Measurements from ENCODE around the gene KRT10. TPM values are rescaled to one million over a fixed set of nuclear protein-coding genes. Genes with fewer than 3 reads are reported as not detected.

Gene KRT10
- total RNA-seq, 1 experiment from 2014 or later = 24.8 TPM

GRCh38 chr17:40794466-40794865, 27.9 kb downstream of the KRT10 start:
- no peaks in the 10 kb centered on the region for H3K9me3 ChIP-seq (ENCODE audit: low read length)
- H3K27me3 ChIP-seq (ENCODE audit: low read length) = no peaks in the 10 kb centered on the region
- ChIA-PET POLR2A (ENCODE audit: unreplicated experiment) (no interaction called here), CTCF (no interaction called here)
- H3K79me2 ChIP-seq (ENCODE audit: low read length) = no peaks in the 10 kb centered on the region
- ATAC-seq (no peak), DNase-seq (no peak)
- no peaks in the 10 kb centered on the region for H4K20me1 ChIP-seq (ENCODE audit: low read length)
- no peaks in the 10 kb centered on the region for H3K4me1 ChIP-seq (ENCODE audit: insufficient read depth, low read length)
- H3K4me3 ChIP-seq (ENCODE audit: low read length) = no peak overlapping the region
- H3K27ac ChIP-seq (ENCODE audit: low read length) = no peak overlapping the region
- no peaks in the 10 kb centered on the region for H3K9me2 ChIP-seq (replicated peaks; ENCODE audit: low read length)
- no TSS peak for BruUV-seq (replicated peaks)
- H3K9ac ChIP-seq (ENCODE audit: low read length) = no peak overlapping the region
- H2AFZ ChIP-seq (ENCODE audit: low read length) = no peak overlapping the region
- H3K4me2 ChIP-seq (ENCODE audit: low read length) = no peak overlapping the region
- intact Hi-C loops (cut with micrococcal nuclease) = no loop called here
- no peaks in the 10 kb centered on the region for H3K36me3 ChIP-seq (ENCODE audit: low read depth, low read length)
- H3F3A ChIP-seq (ENCODE audit: low read length, unreplicated experiment) = no peaks in the 10 kb centered on the region
- TF ChIP-seq EZH2phosphoT487 (IDR thresholded peaks at IDR 0.05; ENCODE audit: borderline replicate concordance, low read length) (no peak), CTCF (conservative IDR thresholded peaks at IDR 0.05; ENCODE audit: low read depth, low read length) (no peak), EZH2 (IDR thresholded peaks at IDR 0.05; ENCODE audit: low read length, unreplicated experiment) (no peak)

GRCh38 chr17:40793832-40794231, 28.6 kb downstream of the KRT10 start:
- Histone ChIP-seq H3K27ac (ENCODE audit: low read length) (no peak overlapping the region), H3K27me3 (ENCODE audit: low read length) (no peaks in the 10 kb centered on the region), H3K9ac (ENCODE audit: low read length) (no peak overlapping the region), H3K4me1 (ENCODE audit: insufficient read depth, low read length) (no peaks in the 10 kb centered on the region), H2AFZ (ENCODE audit: low read length) (no peak overlapping the region), H3K79me2 (ENCODE audit: low read length) (no peaks in the 10 kb centered on the region), H3K9me3 (ENCODE audit: low read length) (no peaks in the 10 kb centered on the region), H3K9me2 (replicated peaks; ENCODE audit: low read length) (no peaks in the 10 kb centered on the region), H3K4me3 (ENCODE audit: low read length) (no peak overlapping the region), H3K36me3 (ENCODE audit: low read depth, low read length) (no peaks in the 10 kb centered on the region), H3F3A (ENCODE audit: low read length, unreplicated experiment) (no peaks in the 10 kb centered on the region), H4K20me1 (ENCODE audit: low read length) (no peaks in the 10 kb centered on the region), H3K4me2 (ENCODE audit: low read length) (no peak overlapping the region)
- no peak for DNase-seq
- intact Hi-C loops (cut with micrococcal nuclease) = no loop called here
- ChIA-PET CTCF (no interaction called here), POLR2A (ENCODE audit: unreplicated experiment) (no interaction called here)
- no peak for TF ChIP-seq CTCF (conservative IDR thresholded peaks at IDR 0.05; ENCODE audit: low read depth, low read length)
- TF ChIP-seq EZH2phosphoT487 (IDR thresholded peaks at IDR 0.05; ENCODE audit: borderline replicate concordance, low read length) = no peak
- TF ChIP-seq EZH2 (IDR thresholded peaks at IDR 0.05; ENCODE audit: low read length, unreplicated experiment) = no peak
- no peak for ATAC-seq
- BruUV-seq (replicated peaks) = no TSS peak

- Histone ChIP-seq H3K4me3 (ENCODE audit: low read length) (no peak overlapping the region), H3K27me3 (ENCODE audit: low read length) (no peaks in the 10 kb centered on the region), H3K27ac (ENCODE audit: low read length) (no peak overlapping the region), H2AFZ (ENCODE audit: low read length) (no peak overlapping the region), H3K79me2 (ENCODE audit: low read length) (no peaks in the 10 kb centered on the region), H3K4me2 (ENCODE audit: low read length) (0 out of 2 replicates have a peak overlapping the region, but pooled peaks have one; percentile 6), H3K9me3 (ENCODE audit: low read length) (no peaks in the 10 kb centered on the region), H3F3A (ENCODE audit: low read length, unreplicated experiment) (no peaks in the 10 kb centered on the region), H3K9ac (ENCODE audit: low read length) (no peak overlapping the region), H3K9me2 (replicated peaks; ENCODE audit: low read length) (no peaks in the 10 kb centered on the region), H3K4me1 (ENCODE audit: insufficient read depth, low read length) (no peaks in the 10 kb centered on the region), H3K36me3 (ENCODE audit: low read depth, low read length) (no peaks in the 10 kb centered on the region), H4K20me1 (ENCODE audit: low read length) (no peaks in the 10 kb centered on the region)
- intact Hi-C loops (cut with micrococcal nuclease) = loop anchor here (1.0 kb wide), 2 partner anchors 172 to 177 kb away; no protein-coding TSS in a partner anchor
- BruUV-seq (replicated peaks) = no TSS peak
- TF ChIP-seq CTCF (conservative IDR thresholded peaks at IDR 0.05; ENCODE audit: low read depth, low read length) = peak; percentile 82
- no peak for TF ChIP-seq EZH2 (IDR thresholded peaks at IDR 0.05; ENCODE audit: low read length, unreplicated experiment)
- ChIA-PET CTCF (interaction anchor here (1.4 kb wide), 1 partner anchor 176 kb away, joined by 5 read pairs; no protein-coding TSS in a partner anchor), POLR2A (ENCODE audit: unreplicated experiment) (no interaction called here)
- ATAC-seq = no peak
- DNase-seq = peak; percentile 71
Measured at GRCh38 chr17:40791787-40792436, 30.5 kb downstream of the KRT10 start.
